GM12892 (cell line): Measurements from ENCODE around the gene ADGRA1.

Experiments
- POLR2A ChIP-seq: IDR thresholded peaks from 2 replicates; pipeline ENCODE4 v1.6.1; 2011; ENCODE audit warnings: low read depth, low read length, control low read depth
- POLR2AphosphoS5 ChIP-seq: IDR thresholded peaks from 2 replicates; pipeline ENCODE4 v1.6.1; 2011; ENCODE audit warnings: low read depth, low read length, control low read depth

DNA sequence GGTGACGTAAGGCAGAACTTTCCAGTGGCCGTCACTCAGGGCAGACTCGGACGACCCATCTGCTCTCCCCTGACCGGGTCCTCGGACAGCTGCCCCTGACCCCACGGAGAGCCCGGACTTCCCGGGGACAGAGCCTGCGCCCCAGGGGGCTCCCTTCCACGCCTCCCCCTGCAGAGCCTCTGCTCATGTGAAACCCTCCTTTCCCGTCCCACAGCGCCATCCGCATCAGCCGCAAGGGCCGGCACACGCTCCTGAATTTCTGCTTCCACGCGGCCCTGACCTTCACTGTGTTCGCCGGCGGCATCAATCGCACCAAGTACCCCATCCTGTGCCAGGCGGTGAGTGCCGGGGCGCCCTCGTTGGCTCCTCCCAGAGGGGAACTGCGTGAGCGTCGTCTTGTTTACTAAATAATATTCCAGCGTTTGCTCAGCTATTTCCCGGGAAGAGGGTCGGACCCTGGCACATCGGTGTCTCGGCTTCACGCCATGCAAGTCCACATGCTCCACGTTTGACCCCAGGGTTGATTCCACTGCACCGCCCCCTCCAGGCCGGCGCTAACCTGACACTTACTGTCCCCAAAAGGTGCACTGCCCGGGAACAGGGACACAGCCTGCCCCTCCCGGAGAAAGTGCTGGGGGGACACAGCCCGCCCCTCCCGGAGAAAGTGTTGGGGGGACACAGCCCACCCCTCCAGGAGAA, 10.9 kb downstream of the ADGRA1 start:
- TF ChIP-seq POLR2A (no peak), POLR2AphosphoS5 (no peak)
